Measurements from ENCODE around the gene UROC1. TPM values are rescaled to one million over a fixed set of nuclear protein-coding genes. Genes with fewer than 3 reads are reported as not detected.

The UROC1 gene
- total and polyA plus RNA-seq, 2 of the 13 experiments (the other 11 are each of a cell fraction or from before 2014, with no cell fraction given): 0.71 to 1.3 TPM

- no peak for TF ChIP-seq PRDM10 (CRISPR knock-in tag; IDR thresholded peaks at IDR 0.05; ENCODE audit: low read depth)
- no peak for TF ChIP-seq U2AF2 (IDR thresholded peaks at IDR 0.05; ENCODE audit: low read depth, low read length)
- TF ChIP-seq MAF1 (CRISPR knock-in tag; IDR thresholded peaks at IDR 0.05; ENCODE audit: borderline replicate concordance): no peak
- no peak for TF ChIP-seq ZNF367 (CRISPR knock-in tag; IDR thresholded peaks at IDR 0.05; ENCODE audit: borderline replicate concordance)
- TF ChIP-seq ZNF513 (CRISPR knock-in tag; conservative IDR thresholded peaks at IDR 0.05): no peak
- no peak for TF ChIP-seq HOXD1 (CRISPR knock-in tag; IDR thresholded peaks at IDR 0.05)
- no peak for TF ChIP-seq ZNF710 (CRISPR knock-in tag; IDR thresholded peaks at IDR 0.05; ENCODE audit: borderline replicate concordance)
- no peak for TF ChIP-seq PBX3 (CRISPR knock-in tag; IDR thresholded peaks at IDR 0.05; ENCODE audit: borderline replicate concordance)
Measured at GRCh38 chr3:126466886-126467610, 50.5 kb downstream of the UROC1 start (continued).
